Vagina (tissue), 2 donors: ENCODE data around the gene WWP2. TPM values are rescaled to one million over a fixed set of nuclear protein-coding genes. Genes with fewer than 3 reads are reported as not detected.
"Not testable (repeated sequence)": the region's sequence is repeated elsewhere in the genome, so short reads cannot be mapped to it uniquely, and the experiment has no call there.

Experiments
- DNase-seq, 2 donors: peaks; one replicate each; pipeline ENCODE4 v3.0.0-alpha.2; 2017; ENCODE audit errors: extremely low spot score in 2 of 2
- H3K27ac ChIP-seq: fragments of 200-600 bp; sonication (generic); one replicate; pipeline ENCODE4 v1.5.1; 2019
- H3K27me3 ChIP-seq: fragments of 200-600 bp; sonication (generic); one replicate; pipeline ENCODE4 v1.5.1; 2019
- H3K36me3 ChIP-seq, 2 donors: fragments of 200-600 bp; sonication (generic); one replicate each; pipeline ENCODE4 v1.5.1; 2017 to 2019
- H3K4me1 ChIP-seq: fragments of 200-600 bp; sonication (generic); one replicate; pipeline ENCODE4 v1.5.1; 2019
- H3K4me3 ChIP-seq, 2 donors: fragments of 200-600 bp; sonication (generic); 1 replicate in 1 of 2; 2 replicates in 1 of 2; pipeline ENCODE4 v1.5.1; 2016 to 2019
- H3K9me3 ChIP-seq: fragments of 200-600 bp; sonication (generic); one replicate; pipeline ENCODE4 v1.5.1; 2019
- CTCF ChIP-seq, 3 experiments: fragments of 450-650 bp in 2 of 3; fragments of 200-600 bp in 1 of 3; sonication (generic) in 1 of 3; IDR thresholded peaks; one replicate each; pipeline ENCODE4 v1.5.1; 2017 to 2019; ENCODE audit warnings: antibody characterized with exemption in 3 of 3, mild to moderate bottlenecking in 2 of 3, moderate library complexity in 2 of 3
- POLR2A ChIP-seq, 2 donors: fragments of 450-650 bp; IDR thresholded peaks; one replicate each; pipeline ENCODE4 v1.6.1; 2017; ENCODE audit warnings: antibody characterized with exemption in 2 of 2, mild to moderate bottlenecking in 2 of 2, moderate library complexity in 2 of 2
- POLR2AphosphoS5 ChIP-seq, 2 donors: sonication (generic); formaldehyde crosslinking; IDR thresholded peaks; one replicate each; pipeline ENCODE4 v1.9.0; 2017; ENCODE audit warnings: antibody characterized with exemption in 2 of 2, mild to moderate bottlenecking in 2 of 2, low read depth in 1 of 2; ENCODE audit not compliant: insufficient read depth in 1 of 2
- intact Hi-C: fragments of 100-400 bp; cut with DNase I; formaldehyde crosslinking; loops from one replicate; pipeline ENCODE4 v1.15.1; 2023
- total RNA-seq: library from RNA; depleted of rRNA; stranded (reverse); fragments of >200 nt; gene quantifications from one replicate; pipeline ENCODE4 v1.2.3, GENCODE V29; 2016

WWP2 gene
- total RNA-seq, 1 donor from 2014 or later, result 26.0 TPM

GRCh38 chr16:69725480-69726312 is 36.4 kb upstream of the WWP2 start:
- DNase-seq, result no peak
- intact Hi-C loops, result no loop called here
- Histone ChIP-seq H3K4me3 (peak overlapping the region; percentile 53 to 54), H3K27me3 (no peaks in the 10 kb centered on the region), H3K4me1 (peaks cover 30% of the 10 kb centered on the region), H3K36me3 (no peaks in the 10 kb centered on the region), H3K9me3 (no peaks in the 10 kb centered on the region), H3K27ac (peak overlapping the region; percentile 72)
- no peak for TF ChIP-seq CTCF (IDR thresholded peaks at IDR 0.05)

- peak within 1 kb of the TSS; percentile 72 for H3K27ac ChIP-seq
- peak within 1 kb of the TSS; percentile 53 to 54 for H3K4me3 ChIP-seq
- no peaks in the 10 kb centered on the region for H3K27me3 ChIP-seq
- intact Hi-C loops, result no loop called here
- peak in 1 of 2 donors; percentile 94 for DNase-seq
- no peaks in the 10 kb centered on the region for H3K9me3 ChIP-seq
- TF ChIP-seq CTCF (IDR thresholded peaks at IDR 0.05) (no peak), POLR2A (IDR thresholded peaks at IDR 0.05) (peak in 1 of 2 donors; percentile 41), POLR2AphosphoS5 (IDR thresholded peaks at IDR 0.05; ENCODE audit: insufficient read depth in 1 of 2, low read depth in 1 of 2) (peak; percentile 14 to 87)
- peaks cover 30% of the 10 kb centered on the region for H3K4me1 ChIP-seq
- H3K36me3 ChIP-seq, result no peaks in the 10 kb centered on the region
Measured at GRCh38 chr16:69726313-69727060, 35.6 kb upstream of the WWP2 start, which contains the start of gene NQO1. Gene NQO1, minus strand, starts transcription at chr16:69726560. Its CDS starts 121 bp downstream, at chr16:69726439.

DNA sequence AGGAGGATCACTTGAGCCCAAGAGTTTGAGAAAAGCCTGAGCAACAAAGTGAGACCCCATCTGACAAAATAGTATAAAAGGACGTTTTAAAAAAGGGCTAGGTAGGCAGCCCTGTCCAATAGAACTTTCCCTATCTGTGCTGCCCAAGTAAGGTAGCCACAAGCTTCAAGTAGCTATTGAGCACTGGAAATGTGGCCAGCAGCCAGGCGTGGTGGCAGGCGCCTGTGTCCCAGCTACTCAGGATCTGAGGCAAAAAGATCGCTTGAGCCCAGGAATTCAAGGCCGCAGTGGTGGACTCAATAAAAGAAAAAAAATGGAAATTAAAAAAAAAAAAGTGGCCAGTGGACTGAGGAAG is 34.2 kb upstream of the WWP2 start:
- H3K4me3 ChIP-seq, result no peak overlapping the region
- TF ChIP-seq CTCF (IDR thresholded peaks at IDR 0.05) (no peak), POLR2A (IDR thresholded peaks at IDR 0.05) (no peak)
- no peak for DNase-seq
- intact Hi-C loops, result no loop called here
- no peaks in the 10 kb centered on the region for H3K27me3 ChIP-seq
- H3K4me1 ChIP-seq, result peaks cover 30% of the 10 kb centered on the region
- peak overlapping the region; percentile 72 for H3K27ac ChIP-seq
- no peaks in the 10 kb centered on the region for H3K9me3 ChIP-seq
- H3K36me3 ChIP-seq, result no peaks in the 10 kb centered on the region

- H3K4me3 ChIP-seq, DNase-seq, H3K36me3 ChIP-seq, H3K27me3 ChIP-seq, H3K27ac ChIP-seq, H3K9me3 ChIP-seq, intact Hi-C loops: not testable (repeated sequence)
- H3K4me1 ChIP-seq, result peaks cover 30% of the 10 kb centered on the region
Measured at GRCh38 chr16:69729030-69729429, 33.1 kb upstream of the WWP2 start.

GRCh38 chr16:69731280-69731679 is 30.9 kb upstream of the WWP2 start:
- H3K27me3 ChIP-seq, DNase-seq, H3K27ac ChIP-seq, H3K4me3 ChIP-seq, H3K9me3 ChIP-seq, intact Hi-C loops, H3K36me3 ChIP-seq: not testable (repeated sequence)
- H3K4me1 ChIP-seq, result peaks cover 16% of the 10 kb centered on the region

GRCh38 chr16:69732101-69732500 is 30.0 kb upstream of the WWP2 start:
- no peaks in the 10 kb centered on the region for H3K9me3 ChIP-seq
- no peak for TF ChIP-seq POLR2AphosphoS5 (IDR thresholded peaks at IDR 0.05; ENCODE audit: insufficient read depth in 1 of 2, low read depth in 1 of 2)
- intact Hi-C loops, result no loop called here
- no peak overlapping the region for H3K4me3 ChIP-seq
- DNase-seq, result no peak
- no peaks in the 10 kb centered on the region for H3K36me3 ChIP-seq
- H3K27me3 ChIP-seq, result no peaks in the 10 kb centered on the region
- H3K27ac ChIP-seq, result no peak overlapping the region
- peaks cover 10% of the 10 kb centered on the region for H3K4me1 ChIP-seq
